ENCODE results near the gene TAP1.
A peak's percentile ranks its signal among the peaks of the same experiment; 100 is the strongest.

GRCh38 chr6:32852844-32853540 lies 512 bp downstream of the TAP1 start:
- TF ChIP-seq RAD21 (IDR thresholded peaks at IDR 0.05; ENCODE audit: low read length) (no peak), POLR2A (IDR thresholded peaks at IDR 0.05; ENCODE audit: low read depth, low read length) (no peak), MAZ (IDR thresholded peaks at IDR 0.05; ENCODE audit: borderline replicate concordance, low read depth, low read length) (0 out of 2 replicates have a peak, but pooled peaks have one; percentile 3), MXI1 (IDR thresholded peaks at IDR 0.05; ENCODE audit: borderline replicate concordance, low read depth, low read length) (no peak), CEBPB (IDR thresholded peaks at IDR 0.05; ENCODE audit: low read depth, low read length) (no peak), NFE2L2 (IDR thresholded peaks at IDR 0.05; ENCODE audit: low read depth, low read length) (no peak), MAFK (IDR thresholded peaks at IDR 0.05; ENCODE audit: low read depth, low read length) (no peak)
- TF ChIP-seq, protein P1, sequence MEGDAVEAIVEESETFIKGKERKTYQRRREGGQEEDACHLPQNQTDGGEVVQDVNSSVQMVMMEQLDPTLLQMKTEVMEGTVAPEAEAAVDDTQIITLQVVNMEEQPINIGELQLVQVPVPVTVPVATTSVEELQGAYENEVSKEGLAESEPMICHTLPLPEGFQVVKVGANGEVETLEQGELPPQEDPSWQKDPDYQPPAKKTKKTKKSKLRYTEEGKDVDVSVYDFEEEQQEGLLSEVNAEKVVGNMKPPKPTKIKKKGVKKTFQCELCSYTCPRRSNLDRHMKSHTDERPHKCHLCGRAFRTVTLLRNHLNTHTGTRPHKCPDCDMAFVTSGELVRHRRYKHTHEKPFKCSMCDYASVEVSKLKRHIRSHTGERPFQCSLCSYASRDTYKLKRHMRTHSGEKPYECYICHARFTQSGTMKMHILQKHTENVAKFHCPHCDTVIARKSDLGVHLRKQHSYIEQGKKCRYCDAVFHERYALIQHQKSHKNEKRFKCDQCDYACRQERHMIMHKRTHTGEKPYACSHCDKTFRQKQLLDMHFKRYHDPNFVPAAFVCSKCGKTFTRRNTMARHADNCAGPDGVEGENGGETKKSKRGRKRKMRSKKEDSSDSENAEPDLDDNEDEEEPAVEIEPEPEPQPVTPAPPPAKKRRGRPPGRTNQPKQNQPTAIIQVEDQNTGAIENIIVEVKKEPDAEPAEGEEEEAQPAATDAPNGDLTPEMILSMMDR (conservative IDR thresholded peaks at IDR 0.05; ENCODE audit: low read depth, low read length), result no peak
